ENCODE results near the gene DCAF12.

Gene DCAF12

GRCh38 chr9:34127035-34127948 lies 794 bp upstream of the DCAF12 start:
- TF ChIP-seq CTCF (IDR thresholded peaks at IDR 0.05; ENCODE audit: extremely low read depth, insufficient read depth, missing control alignments) = no peak
- DNase-seq (ENCODE audit: low spot score) = peak; percentile 29
- in situ Hi-C loops (cut with MboI; ENCODE audit: low pct_unique_long_range_greater_than_20kb, low sequenced_read_pairs, unreplicated experiment) = no loop called here

GRCh38 chr9:34125681-34126206 lies 754 bp downstream of the DCAF12 start:
- TF ChIP-seq CTCF (IDR thresholded peaks at IDR 0.05; ENCODE audit: extremely low read depth, insufficient read depth, missing control alignments) = peak; percentile 3
- in situ Hi-C loops (cut with MboI; ENCODE audit: low pct_unique_long_range_greater_than_20kb, low sequenced_read_pairs, unreplicated experiment) = no loop called here
- peak; percentile 28 for DNase-seq (ENCODE audit: low spot score)

GRCh38 chr9:34124926-34125325 lies 1.6 kb downstream of the DCAF12 start:
- DNase-seq (ENCODE audit: low spot score) = no peak
- in situ Hi-C loops (cut with MboI; ENCODE audit: low pct_unique_long_range_greater_than_20kb, low sequenced_read_pairs, unreplicated experiment) = no loop called here
- TF ChIP-seq CTCF (IDR thresholded peaks at IDR 0.05; ENCODE audit: extremely low read depth, insufficient read depth, missing control alignments) = no peak

- no peak for TF ChIP-seq CTCF (IDR thresholded peaks at IDR 0.05; ENCODE audit: extremely low read depth, insufficient read depth, missing control alignments)
- in situ Hi-C loops (cut with MboI; ENCODE audit: low pct_unique_long_range_greater_than_20kb, low sequenced_read_pairs, unreplicated experiment) = no loop called here
- no peak for DNase-seq (ENCODE audit: low spot score)
Measured at GRCh38 chr9:34124099-34124498, 2.4 kb downstream of the DCAF12 start.

GRCh38 chr9:34123682-34124081 lies 2.8 kb downstream of the DCAF12 start:
- TF ChIP-seq CTCF (IDR thresholded peaks at IDR 0.05; ENCODE audit: extremely low read depth, insufficient read depth, missing control alignments) = no peak
- peak; percentile 48 for DNase-seq (ENCODE audit: low spot score)
- in situ Hi-C loops (cut with MboI; ENCODE audit: low pct_unique_long_range_greater_than_20kb, low sequenced_read_pairs, unreplicated experiment) = no loop called here

GRCh38 chr9:34121996-34122395 lies 4.5 kb downstream of the DCAF12 start:
- no peak for TF ChIP-seq CTCF (IDR thresholded peaks at IDR 0.05; ENCODE audit: extremely low read depth, insufficient read depth, missing control alignments)
- in situ Hi-C loops (cut with MboI; ENCODE audit: low pct_unique_long_range_greater_than_20kb, low sequenced_read_pairs, unreplicated experiment) = no loop called here
- no peak for DNase-seq (ENCODE audit: low spot score)

Measured in GM13977 (cell line).